Mononuclear cell (primary cell): ENCODE measurements around the gene DISP2. TPM values are rescaled to one million over a fixed set of nuclear protein-coding genes. Genes with fewer than 3 reads are reported as not detected.

Experiments
- H3K27me3 ChIP-seq: 2 replicates; pipeline ENCODE4 v1.6.0; 2011; ENCODE audit warnings: low read length, control low read depth; ENCODE audit not compliant: insufficient read depth
- H3K4me1 ChIP-seq: 2 replicates; pipeline ENCODE4 v1.5.1; 2011; ENCODE audit warnings: mild to moderate bottlenecking, low read length, control low read depth; ENCODE audit not compliant: insufficient read depth
- H3K4me3 ChIP-seq: 2 replicates; pipeline ENCODE4 v1.5.1; 2011; ENCODE audit warnings: mild to moderate bottlenecking, low read length, moderate library complexity
- H3K9me3 ChIP-seq: 2 replicates; pipeline ENCODE4 v1.5.1; 2011; ENCODE audit warnings: low read depth, mild to moderate bottlenecking, control low read depth, low read length
- total RNA-seq: library from RNA; depleted of rRNA; stranded (reverse); fragments of >200 nt; gene quantifications from one replicate; pipeline ENCODE4 v1.2.3, GENCODE V29; 2012

The DISP2 gene
- total RNA-seq, 1 donor = under 0.01 TPM

DNA sequence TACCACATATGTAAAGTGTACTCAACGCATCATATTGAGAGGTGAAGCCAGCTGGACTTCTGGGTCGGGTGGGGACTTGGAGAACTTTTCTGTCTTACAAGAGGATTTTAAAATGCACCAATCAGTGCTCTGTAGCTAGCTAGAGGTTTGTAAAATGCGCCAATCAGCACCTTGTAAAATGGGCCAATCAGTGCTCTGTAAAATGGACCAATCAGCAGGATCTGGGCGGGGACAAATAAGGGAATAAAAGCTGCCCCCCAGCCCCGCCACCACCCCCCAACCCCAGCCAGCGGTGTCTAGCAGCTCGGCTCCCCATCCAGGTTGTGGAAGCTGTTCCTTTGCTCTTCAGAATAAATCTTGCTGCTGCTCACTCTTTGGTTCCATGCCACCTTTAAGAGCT, 41.4 kb downstream of the DISP2 start:
- peaks cover 50% of the 10 kb centered on the region for H3K4me1 ChIP-seq
- H3K9me3 ChIP-seq = no peaks in the 10 kb centered on the region
- no peak overlapping the region for H3K4me3 ChIP-seq
- H3K27me3 ChIP-seq = no peaks in the 10 kb centered on the region

DNA sequence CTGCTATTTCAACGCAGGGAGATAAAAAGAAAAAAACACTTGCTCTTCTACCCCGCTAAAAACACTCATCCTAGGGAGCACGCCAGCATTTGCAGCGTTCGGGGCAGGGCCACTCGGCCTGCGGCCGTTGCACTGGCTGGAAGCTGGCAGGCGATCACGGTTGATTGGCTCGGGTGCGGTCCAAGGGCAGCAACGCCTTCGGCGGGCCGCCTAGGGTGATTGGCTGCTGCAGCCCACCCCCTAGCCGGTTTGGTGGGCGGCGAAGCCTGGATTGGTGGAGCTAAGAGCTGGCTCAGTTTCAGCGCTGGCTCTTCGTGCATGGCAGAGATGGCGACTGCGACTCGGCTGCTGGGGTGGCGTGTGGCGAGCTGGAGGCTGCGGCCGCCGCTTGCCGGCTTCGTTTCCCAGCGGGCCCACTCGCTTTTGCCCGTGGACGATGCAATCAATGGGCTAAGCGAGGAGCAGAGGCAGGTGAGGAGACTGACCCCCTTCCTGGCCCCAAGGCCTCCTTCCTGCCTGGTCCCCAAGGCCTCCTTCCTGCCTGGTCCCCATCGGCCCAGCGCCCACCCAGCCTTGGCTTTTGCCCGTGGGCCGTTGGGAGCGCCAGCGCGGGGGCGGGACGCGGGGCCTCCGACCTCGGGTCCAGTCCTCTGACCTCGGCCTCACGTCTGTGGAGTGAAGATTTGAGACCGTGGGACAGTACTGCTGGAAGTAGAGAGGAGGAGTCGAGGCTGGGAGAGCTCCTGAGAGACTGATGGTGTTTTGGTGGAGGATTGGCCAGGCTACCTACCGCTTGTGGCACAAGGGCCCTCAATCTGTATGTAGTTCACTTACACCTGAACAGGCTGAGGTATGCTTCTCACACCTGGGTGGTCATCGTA, 47.7 kb downstream of the DISP2 start, which contains the start of gene IVD:
Gene IVD (plus strand): TSS at position 295 of the 881 bp plus-strand sequence. CDS start 33 bp downstream, at position 328.
- peak within 1 kb of the TSS; percentile 61 for H3K4me3 ChIP-seq
- no peaks in the 10 kb centered on the region for H3K9me3 ChIP-seq
- no peaks in the 10 kb centered on the region for H3K27me3 ChIP-seq
- H3K4me1 ChIP-seq = peaks cover 30% of the 10 kb centered on the region

DNA sequence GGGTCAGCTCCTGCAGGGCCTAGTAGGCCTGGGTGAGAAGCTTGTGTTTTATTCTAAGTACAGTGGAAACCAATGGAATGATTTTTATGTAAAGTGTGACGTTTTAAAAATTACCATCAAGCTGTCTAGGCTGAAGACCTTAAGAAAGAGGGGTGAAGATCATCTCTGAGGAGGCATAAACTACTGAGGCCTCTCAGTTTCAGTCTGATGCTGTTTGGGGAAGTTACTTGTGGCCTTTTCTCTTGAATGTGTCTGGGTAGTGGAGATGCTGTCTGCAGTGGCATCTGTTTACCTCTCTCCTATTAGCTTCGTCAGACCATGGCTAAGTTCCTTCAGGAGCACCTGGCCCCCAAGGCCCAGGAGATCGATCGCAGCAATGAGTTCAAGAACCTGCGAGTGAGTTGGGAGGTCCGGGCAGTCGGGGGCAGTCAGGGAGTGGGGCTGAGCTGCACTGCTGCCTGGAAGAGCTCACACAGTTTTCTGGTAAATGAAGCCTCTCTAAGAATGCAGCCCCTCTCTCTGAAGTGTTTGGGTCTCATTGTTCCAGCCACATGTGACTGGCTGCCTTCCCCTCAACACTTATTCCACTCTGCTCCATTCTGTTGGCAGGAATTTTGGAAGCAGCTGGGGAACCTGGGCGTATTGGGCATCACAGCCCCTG, 49.4 kb downstream of the DISP2 start:
- Histone ChIP-seq H3K4me3 (no peak overlapping the region), H3K9me3 (no peaks in the 10 kb centered on the region), H3K4me1 (peaks cover 30% of the 10 kb centered on the region), H3K27me3 (no peaks in the 10 kb centered on the region)

DNA sequence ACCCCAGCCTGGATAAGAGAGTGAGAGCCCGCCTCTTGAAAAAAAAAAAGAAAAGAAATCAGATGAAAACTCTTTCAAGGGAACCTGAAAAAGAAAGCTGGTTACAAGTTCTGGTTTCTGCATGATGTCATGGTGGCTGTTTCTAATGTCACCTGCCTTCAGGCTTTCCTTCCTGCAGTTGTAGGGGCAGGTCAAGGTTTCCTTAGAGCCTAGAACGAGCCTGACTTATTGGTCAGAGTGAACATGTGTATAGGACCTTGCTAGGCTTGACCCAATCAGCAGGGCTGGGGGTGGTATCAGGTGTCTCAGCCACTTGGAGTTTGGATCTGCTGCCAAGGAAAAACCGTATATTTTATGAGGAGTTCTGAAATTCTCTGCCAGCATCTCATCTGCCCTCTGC, 51.3 kb downstream of the DISP2 start:
- Histone ChIP-seq H3K4me1 (peaks cover 30% of the 10 kb centered on the region), H3K4me3 (no peak overlapping the region), H3K27me3 (no peaks in the 10 kb centered on the region), H3K9me3 (no peaks in the 10 kb centered on the region)

DNA sequence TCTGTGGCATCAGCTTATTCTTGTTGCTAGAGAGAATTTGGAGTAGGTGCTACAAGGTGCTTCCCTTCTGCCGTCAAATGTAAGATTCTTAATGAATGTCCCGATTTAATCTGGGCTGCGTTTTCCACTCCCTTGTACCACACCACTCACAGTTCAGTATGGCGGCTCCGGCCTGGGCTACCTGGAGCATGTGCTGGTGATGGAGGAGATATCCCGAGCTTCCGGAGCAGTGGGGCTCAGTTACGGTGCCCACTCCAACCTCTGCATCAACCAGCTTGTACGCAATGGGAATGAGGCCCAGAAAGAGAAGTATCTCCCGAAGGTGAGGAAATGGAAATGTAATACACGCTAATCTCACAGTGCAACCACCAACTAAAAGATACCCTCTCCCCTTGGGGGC, 52.5 kb downstream of the DISP2 start:
- H3K4me1 ChIP-seq = peaks cover 22% of the 10 kb centered on the region
- H3K27me3 ChIP-seq = no peaks in the 10 kb centered on the region
- no peak overlapping the region for H3K4me3 ChIP-seq
- H3K9me3 ChIP-seq = no peaks in the 10 kb centered on the region

DNA sequence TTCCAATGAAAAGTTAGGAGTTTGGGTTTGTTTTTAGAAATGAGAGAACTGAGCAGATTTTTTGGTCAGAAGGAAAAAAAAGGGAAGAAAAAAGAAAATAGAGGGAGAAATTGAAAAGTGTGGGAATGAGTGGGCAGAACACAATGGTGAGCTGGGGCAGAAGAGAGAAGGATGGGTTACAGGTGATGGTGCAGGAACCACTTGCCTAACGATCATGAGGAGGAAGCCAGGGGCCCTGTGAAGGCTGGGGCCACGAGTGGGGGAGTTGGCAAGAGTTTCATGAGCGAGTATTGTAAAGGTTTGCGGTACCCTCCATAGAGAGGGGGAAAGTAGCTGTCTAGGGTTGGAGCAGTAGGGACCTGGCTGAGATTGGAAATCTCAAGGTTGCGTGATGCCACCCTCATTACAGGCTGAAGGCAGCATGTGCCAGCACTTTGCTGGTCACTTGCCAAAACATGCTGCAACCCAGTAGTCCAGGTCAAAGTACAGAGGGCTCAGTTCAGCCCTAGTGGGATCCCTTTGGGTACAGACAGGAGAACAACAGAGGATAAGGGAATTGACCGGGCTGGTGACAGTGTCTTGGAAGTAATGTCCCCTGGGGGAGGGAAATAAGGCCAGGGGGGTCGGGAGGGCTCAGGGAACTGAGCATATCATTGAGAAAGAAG, 54.2 kb downstream of the DISP2 start:
- H3K4me3 ChIP-seq = no peak overlapping the region

DNA sequence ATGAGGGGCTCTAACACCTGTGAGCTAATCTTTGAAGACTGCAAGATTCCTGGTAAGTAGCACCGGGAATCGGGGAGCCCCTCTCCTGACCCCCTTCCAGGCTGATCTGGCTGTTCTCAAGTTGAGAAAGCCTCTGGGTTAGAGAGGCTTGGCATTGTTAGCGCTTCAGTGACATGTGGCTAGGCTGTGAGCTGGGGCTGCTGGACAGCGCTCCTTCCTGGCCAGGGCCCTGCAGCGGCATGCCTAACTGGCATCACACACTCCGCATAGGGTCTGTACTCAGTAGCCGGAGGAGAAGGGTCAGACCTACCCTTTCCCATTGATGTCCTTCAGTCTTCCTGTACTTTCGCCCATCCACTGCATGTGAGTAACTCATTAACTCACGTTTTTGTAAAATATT, 55.0 kb downstream of the DISP2 start:
- Histone ChIP-seq H3K4me3 (no peak overlapping the region), H3K4me1 (no peaks in the 10 kb centered on the region), H3K9me3 (no peaks in the 10 kb centered on the region), H3K27me3 (no peaks in the 10 kb centered on the region)

More for the DNA sequence above, 54.2 kb downstream of the DISP2 start:
- H3K4me1 ChIP-seq = peaks cover 7% of the 10 kb centered on the region
- H3K27me3 ChIP-seq = no peaks in the 10 kb centered on the region
- no peaks in the 10 kb centered on the region for H3K9me3 ChIP-seq

DNA sequence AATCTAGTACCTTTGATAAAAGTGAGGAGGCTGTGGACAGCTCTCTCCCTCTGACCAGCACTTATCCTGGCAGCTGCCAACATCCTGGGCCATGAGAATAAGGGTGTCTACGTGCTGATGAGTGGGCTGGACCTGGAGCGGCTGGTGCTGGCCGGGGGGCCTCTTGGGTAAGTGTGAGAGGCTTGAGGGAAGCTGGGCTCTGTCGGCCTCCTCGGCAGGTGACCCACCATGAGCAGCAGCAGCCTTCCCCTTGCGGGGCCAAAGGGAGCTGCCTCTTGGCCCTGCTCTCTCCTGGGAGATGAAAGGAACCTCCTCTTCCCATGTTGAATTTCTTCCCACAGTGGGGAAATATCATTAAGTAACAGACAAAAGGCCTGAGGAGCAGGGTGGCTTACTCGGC, 56.8 kb downstream of the DISP2 start:
- H3K4me3 ChIP-seq = no peak overlapping the region
- no peaks in the 10 kb centered on the region for H3K27me3 ChIP-seq
- H3K9me3 ChIP-seq = no peaks in the 10 kb centered on the region
- no peaks in the 10 kb centered on the region for H3K4me1 ChIP-seq

DNA sequence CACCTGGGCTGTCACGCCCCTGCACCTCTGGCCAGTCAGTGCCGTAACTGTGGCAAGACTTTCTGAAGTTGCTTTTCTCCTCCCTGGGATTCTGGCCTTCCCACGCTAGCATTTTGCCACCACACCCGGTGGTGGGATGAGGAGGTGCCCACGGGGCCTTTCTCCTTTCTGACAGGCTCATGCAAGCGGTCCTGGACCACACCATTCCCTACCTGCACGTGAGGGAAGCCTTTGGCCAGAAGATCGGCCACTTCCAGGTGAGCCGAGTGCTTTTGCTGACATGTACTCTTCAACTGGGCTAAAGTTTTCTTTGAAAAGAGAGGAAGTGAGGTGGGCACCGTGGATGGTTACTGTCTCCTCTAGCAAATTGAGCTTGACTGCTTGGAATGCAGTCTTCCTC, 57.2 kb downstream of the DISP2 start:
- Histone ChIP-seq H3K27me3 (no peaks in the 10 kb centered on the region), H3K4me3 (no peak overlapping the region), H3K4me1 (no peaks in the 10 kb centered on the region), H3K9me3 (no peaks in the 10 kb centered on the region)

DNA sequence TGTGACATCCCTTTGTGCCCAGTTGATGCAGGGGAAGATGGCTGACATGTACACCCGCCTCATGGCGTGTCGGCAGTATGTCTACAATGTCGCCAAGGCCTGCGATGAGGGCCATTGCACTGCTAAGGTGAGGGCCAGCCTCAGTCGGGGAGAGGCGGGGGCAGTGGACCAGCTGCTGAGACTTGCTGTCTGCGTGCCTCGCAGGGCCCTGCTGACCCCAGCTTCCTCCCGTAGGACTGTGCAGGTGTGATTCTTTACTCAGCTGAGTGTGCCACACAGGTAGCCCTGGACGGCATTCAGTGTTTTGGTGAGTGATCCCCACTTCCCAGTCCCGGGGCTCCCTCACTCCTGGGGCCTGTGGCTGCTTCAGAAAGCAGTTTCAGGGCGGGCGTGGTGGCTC, 58.0 kb downstream of the DISP2 start:
- Histone ChIP-seq H3K4me3 (no peak overlapping the region), H3K27me3 (no peaks in the 10 kb centered on the region), H3K9me3 (no peaks in the 10 kb centered on the region), H3K4me1 (no peaks in the 10 kb centered on the region)

DNA sequence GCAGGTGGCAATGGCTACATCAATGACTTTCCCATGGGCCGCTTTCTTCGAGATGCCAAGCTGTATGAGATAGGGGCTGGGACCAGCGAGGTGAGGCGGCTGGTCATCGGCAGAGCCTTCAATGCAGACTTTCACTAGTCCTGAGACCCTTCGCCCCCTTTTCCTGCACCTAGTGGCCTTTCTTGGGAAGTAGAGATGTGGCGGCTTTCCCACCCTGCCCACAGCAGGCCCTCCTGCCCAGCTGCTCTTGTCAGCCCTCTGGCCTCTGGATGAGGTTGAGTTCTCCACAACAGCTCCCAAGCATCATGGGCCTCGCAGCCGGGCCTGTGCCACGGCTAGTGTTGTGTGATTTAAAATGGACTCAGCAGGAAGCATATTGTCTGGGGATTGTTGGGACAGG, 60.1 kb downstream of the DISP2 start:
- Histone ChIP-seq H3K9me3 (no peaks in the 10 kb centered on the region), H3K4me1 (peaks cover 9% of the 10 kb centered on the region), H3K27me3 (no peaks in the 10 kb centered on the region), H3K4me3 (no peak overlapping the region)

DNA sequence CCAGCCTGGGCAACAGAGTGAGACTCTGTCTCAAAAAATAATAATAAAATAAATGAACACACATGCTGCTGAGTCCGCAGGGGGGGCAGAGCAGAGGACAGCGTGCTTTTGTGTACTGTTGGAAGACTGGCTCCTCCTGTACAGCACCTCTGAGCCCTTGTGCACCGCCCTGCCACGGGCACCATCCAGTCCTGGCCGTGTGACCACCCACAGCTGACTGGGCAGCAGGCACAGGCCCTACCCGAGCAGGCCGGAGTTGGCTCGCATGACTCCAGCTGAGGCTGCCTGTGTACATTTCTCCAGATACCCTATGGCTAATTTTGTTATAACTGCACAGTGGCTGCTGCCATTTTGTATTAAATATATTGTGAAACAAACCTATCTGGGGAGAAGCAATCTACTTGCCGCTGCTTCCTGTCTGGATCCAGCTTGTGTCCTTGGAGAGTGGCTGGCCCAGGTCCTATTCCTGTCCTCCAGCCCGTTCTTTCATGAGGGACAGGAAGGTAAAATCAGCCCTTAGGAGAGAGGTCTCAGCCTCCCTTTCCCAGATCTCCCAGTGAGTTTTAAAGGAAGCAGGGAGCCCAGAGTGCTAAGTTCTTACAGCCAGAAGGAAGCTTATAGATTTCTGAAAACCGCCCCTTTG, 62.2 kb downstream of the DISP2 start:
- H3K4me1 ChIP-seq = peaks cover 9% of the 10 kb centered on the region
- H3K4me3 ChIP-seq = no peak overlapping the region
- H3K9me3 ChIP-seq = no peaks in the 10 kb centered on the region
- H3K27me3 ChIP-seq = no peaks in the 10 kb centered on the region

DNA sequence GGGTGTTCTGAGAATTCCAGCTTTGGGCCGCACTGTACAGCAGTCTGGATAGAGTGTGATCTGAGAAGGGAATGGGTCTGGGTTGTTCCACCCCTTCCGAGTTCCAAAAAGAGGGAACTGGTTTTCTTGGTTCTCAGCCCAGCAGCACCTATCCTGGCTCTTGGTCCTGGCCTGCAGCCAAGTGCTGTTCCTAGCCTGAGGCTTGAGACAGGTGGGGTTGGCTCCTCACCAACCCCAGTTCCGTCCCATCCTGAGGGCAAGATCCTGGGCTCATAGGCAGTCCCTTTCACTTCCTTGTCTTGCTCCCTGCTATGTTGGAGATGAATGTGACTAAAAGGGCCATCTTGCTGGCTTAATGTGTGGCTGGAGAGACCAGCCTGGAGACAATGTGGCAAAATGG, 62.8 kb downstream of the DISP2 start:
- Histone ChIP-seq H3K27me3 (no peaks in the 10 kb centered on the region), H3K4me3 (no peak overlapping the region), H3K9me3 (no peaks in the 10 kb centered on the region), H3K4me1 (peaks cover 9% of the 10 kb centered on the region)

DNA sequence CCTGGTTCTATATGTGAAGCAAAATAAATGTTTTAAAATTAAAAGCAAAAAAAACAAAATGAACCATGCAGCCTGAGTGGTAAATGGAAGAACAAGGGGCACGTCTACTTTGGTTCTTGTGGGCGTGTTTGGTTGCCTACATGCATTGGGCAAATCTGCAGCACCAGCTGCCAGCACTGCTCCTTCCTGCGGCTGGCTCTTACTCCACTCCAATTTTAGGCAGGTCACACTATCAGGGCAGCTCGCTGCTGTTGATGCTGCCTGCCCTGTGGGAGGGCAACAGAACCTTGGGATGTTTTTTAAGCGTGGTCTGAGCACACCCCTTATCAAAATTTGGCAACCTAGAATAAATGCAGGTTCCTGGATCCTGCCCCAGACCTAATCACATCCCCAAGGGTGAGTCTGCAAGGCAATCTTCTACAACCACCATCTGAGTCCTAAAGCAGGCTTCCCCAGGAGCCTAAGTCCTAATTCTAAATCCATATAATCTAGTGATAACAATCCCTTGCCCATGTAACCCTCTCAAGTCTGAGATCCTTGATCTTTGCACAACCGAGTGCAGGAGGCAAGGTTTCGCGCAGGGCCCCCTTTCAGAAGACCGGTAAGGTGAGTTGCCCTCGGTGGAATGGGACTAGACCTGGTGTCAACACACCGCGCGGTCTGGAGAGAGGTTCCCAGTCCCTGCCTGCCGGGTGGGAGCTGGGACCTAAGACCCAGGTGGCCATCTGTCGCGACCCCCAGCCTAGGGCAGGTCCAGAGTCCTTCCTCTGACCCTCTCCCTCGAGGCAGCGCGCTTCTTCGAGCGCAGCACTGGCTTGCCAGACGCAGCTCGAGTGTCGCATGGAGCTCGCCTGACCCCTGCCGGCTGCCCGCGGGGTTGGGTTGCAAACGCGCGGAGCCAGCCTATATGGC, 63.5 kb downstream of the DISP2 start:
- H3K4me3 ChIP-seq = no peak overlapping the region
- H3K27me3 ChIP-seq = no peaks in the 10 kb centered on the region
- no peaks in the 10 kb centered on the region for H3K9me3 ChIP-seq
- H3K4me1 ChIP-seq = peaks cover 9% of the 10 kb centered on the region
